GM12878 (cell line): ENCODE data around the gene TGFB2. TPM values are rescaled to one million over a fixed set of nuclear protein-coding genes. Genes with fewer than 3 reads are reported as not detected.

Source experiments
- CBX5 ChIP-seq: sonication (generic); IDR thresholded peaks from 2 replicates; pipeline ENCODE4 v1.6.1; 2016; ENCODE audit warnings: low read depth, moderate library complexity, mild to moderate bottlenecking, inconsistent platforms
- CREM ChIP-seq: IDR thresholded peaks from 2 replicates; pipeline ENCODE4 v1.6.1; 2014; ENCODE audit warnings: antibody characterized with exemption, low read depth
- ETV6 ChIP-seq, 2 experiments: fragments of 450-650 bp in 1 of 2; IDR thresholded peaks in 1 of 2; conservative IDR thresholded peaks in 1 of 2; 2 replicates each; pipeline ENCODE4 v1.6.1; 2014; ENCODE audit warnings: antibody characterized with exemption in 1 of 2, borderline replicate concordance in 1 of 2, low read depth in 1 of 2, mild to moderate bottlenecking in 1 of 2, moderate library complexity in 1 of 2
- HDAC2 ChIP-seq: fragments of 200-600 bp; sonication (generic); IDR thresholded peaks from 2 replicates; pipeline ENCODE4 v1.6.1; 2017
- MYC ChIP-seq: IDR thresholded peaks from 2 replicates; pipeline ENCODE4 v1.6.1; 2011; ENCODE audit warnings: mild to moderate bottlenecking, low read length, moderate library complexity, inconsistent platforms; ENCODE audit not compliant: insufficient read depth, insufficient replicate concordance, insufficient read length, severe bottlenecking
- PAX8 ChIP-seq: fragments of 450-650 bp; IDR thresholded peaks from 2 replicates; pipeline ENCODE4 v1.6.1; 2017; ENCODE audit warnings: mild to moderate bottlenecking, moderate library complexity
- polyA plus RNA-seq, 11 experiments: library from polyadenylated mRNA; depleted of rRNA in 4 of 11; unstranded in 6 of 11; stranded (reverse) in 5 of 11; fragments of >200 nt; fragmentation: Nextera tagmentation in 4 of 11; fragmentation: Illumina TruSeq in 1 of 11; extraction: Ambion mirVana in 4 of 11; extraction: Trizol in 1 of 11; gene quantifications; 1 replicate in 1 of 11; 2 replicates in 10 of 11; pipeline versions ENCODE4 v1.2.1 to v1.2.3, GENCODE V29; 2011 to 2016; ENCODE audit warnings: inconsistent platforms in 2 of 11, missing spikeins in 2 of 11, low read depth in 1 of 11
- total RNA-seq, 4 experiments: library from RNA; depleted of rRNA in 3 of 4; stranded (reverse); fragments of >200 nt in 3 of 4; fragmentation: Illumina TruSeq in 1 of 4; extraction: Trizol in 1 of 4; gene quantifications; 2 replicates each; pipeline versions ENCODE4 v1.2.1 to v1.2.3, GENCODE V29; 2013 to 2021
- TF ChIP-seq, protein P1 (sequence below): fragments of 450-650 bp; IDR thresholded peaks from 2 replicates; pipeline ENCODE4 v1.6.1; 2017; ENCODE audit warnings: mild to moderate bottlenecking, moderate library complexity
- TF ChIP-seq, protein P2 (sequence below): fragments of 450-650 bp; IDR thresholded peaks from 2 replicates; pipeline ENCODE4 v1.6.1; 2017; ENCODE audit warnings: mild to moderate bottlenecking

The TGFB2 gene
- total and polyA plus RNA-seq, 10 of the 15 experiments (the other 5 are each of a cell fraction or from before 2014, with no cell fraction given) = 0.03 to 0.11 (median 0.04) TPM; not detected in 6

DNA sequence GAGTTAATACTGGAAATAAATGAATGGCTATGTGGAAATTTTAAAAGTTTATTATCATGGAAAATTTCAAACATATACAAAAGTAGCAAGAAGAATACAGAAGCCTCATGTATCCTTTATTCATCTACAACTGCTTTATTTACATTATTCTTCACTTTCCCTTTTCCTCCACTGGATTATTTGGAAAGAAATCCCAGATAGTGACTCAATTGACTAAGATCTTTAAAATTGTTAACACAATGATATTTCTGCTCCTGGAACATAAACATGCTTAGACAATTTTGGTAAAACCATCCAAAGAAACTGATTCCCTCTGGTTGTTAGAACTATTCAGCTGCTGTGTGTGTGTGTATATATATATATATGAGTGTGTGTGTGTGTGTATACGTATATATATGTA, 116.2 kb downstream of the TGFB2 start (continued):
- TF ChIP-seq, protein P1, sequence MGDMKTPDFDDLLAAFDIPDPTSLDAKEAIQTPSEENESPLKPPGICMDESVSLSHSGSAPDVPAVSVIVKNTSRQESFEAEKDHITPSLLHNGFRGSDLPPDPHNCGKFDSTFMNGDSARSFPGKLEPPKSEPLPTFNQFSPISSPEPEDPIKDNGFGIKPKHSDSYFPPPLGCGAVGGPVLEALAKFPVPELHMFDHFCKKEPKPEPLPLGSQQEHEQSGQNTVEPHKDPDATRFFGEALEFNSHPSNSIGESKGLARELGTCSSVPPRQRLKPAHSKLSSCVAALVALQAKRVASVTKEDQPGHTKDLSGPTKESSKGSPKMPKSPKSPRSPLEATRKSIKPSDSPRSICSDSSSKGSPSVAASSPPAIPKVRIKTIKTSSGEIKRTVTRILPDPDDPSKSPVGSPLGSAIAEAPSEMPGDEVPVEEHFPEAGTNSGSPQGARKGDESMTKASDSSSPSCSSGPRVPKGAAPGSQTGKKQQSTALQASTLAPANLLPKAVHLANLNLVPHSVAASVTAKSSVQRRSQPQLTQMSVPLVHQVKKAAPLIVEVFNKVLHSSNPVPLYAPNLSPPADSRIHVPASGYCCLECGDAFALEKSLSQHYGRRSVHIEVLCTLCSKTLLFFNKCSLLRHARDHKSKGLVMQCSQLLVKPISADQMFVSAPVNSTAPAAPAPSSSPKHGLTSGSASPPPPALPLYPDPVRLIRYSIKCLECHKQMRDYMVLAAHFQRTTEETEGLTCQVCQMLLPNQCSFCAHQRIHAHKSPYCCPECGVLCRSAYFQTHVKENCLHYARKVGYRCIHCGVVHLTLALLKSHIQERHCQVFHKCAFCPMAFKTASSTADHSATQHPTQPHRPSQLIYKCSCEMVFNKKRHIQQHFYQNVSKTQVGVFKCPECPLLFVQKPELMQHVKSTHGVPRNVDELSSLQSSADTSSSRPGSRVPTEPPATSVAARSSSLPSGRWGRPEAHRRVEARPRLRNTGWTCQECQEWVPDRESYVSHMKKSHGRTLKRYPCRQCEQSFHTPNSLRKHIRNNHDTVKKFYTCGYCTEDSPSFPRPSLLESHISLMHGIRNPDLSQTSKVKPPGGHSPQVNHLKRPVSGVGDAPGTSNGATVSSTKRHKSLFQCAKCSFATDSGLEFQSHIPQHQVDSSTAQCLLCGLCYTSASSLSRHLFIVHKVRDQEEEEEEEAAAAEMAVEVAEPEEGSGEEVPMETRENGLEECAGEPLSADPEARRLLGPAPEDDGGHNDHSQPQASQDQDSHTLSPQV = no peak
- TF ChIP-seq HDAC2 (no peak), CREM (no peak), ETV6 (conservative IDR thresholded peaks at IDR 0.05 in 1 of 2, IDR thresholded peaks at IDR 0.05 in 1 of 2; ENCODE audit: borderline replicate concordance in 1 of 2, low read depth in 1 of 2) (no peak), CBX5 (no peak), PAX8 (no peak), MYC (no peak)
- TF ChIP-seq, protein P2, sequence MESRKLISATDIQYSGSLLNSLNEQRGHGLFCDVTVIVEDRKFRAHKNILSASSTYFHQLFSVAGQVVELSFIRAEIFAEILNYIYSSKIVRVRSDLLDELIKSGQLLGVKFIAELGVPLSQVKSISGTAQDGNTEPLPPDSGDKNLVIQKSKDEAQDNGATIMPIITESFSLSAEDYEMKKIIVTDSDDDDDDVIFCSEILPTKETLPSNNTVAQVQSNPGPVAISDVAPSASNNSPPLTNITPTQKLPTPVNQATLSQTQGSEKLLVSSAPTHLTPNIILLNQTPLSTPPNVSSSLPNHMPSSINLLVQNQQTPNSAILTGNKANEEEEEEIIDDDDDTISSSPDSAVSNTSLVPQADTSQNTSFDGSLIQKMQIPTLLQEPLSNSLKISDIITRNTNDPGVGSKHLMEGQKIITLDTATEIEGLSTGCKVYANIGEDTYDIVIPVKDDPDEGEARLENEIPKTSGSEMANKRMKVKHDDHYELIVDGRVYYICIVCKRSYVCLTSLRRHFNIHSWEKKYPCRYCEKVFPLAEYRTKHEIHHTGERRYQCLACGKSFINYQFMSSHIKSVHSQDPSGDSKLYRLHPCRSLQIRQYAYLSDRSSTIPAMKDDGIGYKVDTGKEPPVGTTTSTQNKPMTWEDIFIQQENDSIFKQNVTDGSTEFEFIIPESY = no peak
- TF ChIP-seq, all 136 proteins: peak for 0
